HG03097 (cell line): ENCODE data around the gene OGFOD3.

ENCODE experiments used
- ATAC-seq: cut with Tn5 transposase; IDR thresholded peaks from one replicate; pipeline ENCODE4 v1.9.1; 2021; ENCODE audit not compliant: unreplicated experiment, low FRiP score

The OGFOD3 gene

GRCh38 chr17:82410014-82410716 lies 8.2 kb downstream of the OGFOD3 start:
- no peak for ATAC-seq

- ATAC-seq: no peak
Measured at GRCh38 chr17:82408938-82409318, 9.5 kb downstream of the OGFOD3 start.

- no peak for ATAC-seq
Measured at GRCh38 chr17:82408288-82408937, 10.0 kb downstream of the OGFOD3 start.

GRCh38 chr17:82407255-82407654 lies 11.1 kb downstream of the OGFOD3 start:
- no peak for ATAC-seq

GRCh38 chr17:82406131-82406671 lies 12.2 kb downstream of the OGFOD3 start:
- ATAC-seq: no peak

GRCh38 chr17:82405051-82405450 lies 13.3 kb downstream of the OGFOD3 start:
- ATAC-seq: no peak

- no peak for ATAC-seq
Measured at GRCh38 chr17:82403662-82404660, 14.4 kb downstream of the OGFOD3 start.

GRCh38 chr17:82402865-82403264 lies 15.5 kb downstream of the OGFOD3 start:
- peak; percentile 55 for ATAC-seq

GRCh38 chr17:82400830-82401229 lies 17.6 kb downstream of the OGFOD3 start:
- no peak for ATAC-seq

GRCh38 chr17:82400206-82400605 lies 18.2 kb downstream of the OGFOD3 start:
- no peak for ATAC-seq

- no peak for ATAC-seq
Measured at GRCh38 chr17:82399601-82400101, 18.7 kb downstream of the OGFOD3 start.

- ATAC-seq: no peak
Measured at GRCh38 chr17:82399041-82399441, 19.3 kb downstream of the OGFOD3 start.

GRCh38 chr17:82397449-82398335 lies 20.7 kb downstream of the OGFOD3 start:
- no peak for ATAC-seq

- ATAC-seq: no peak
Measured at GRCh38 chr17:82396601-82397435, 21.6 kb downstream of the OGFOD3 start.

GRCh38 chr17:82394278-82394677 lies 24.1 kb downstream of the OGFOD3 start:
- no peak for ATAC-seq

GRCh38 chr17:82392941-82393340 lies 25.4 kb downstream of the OGFOD3 start:
- no peak for ATAC-seq

GRCh38 chr17:82392209-82392920 lies 26.0 kb downstream of the OGFOD3 start:
- no peak for ATAC-seq

GRCh38 chr17:82391496-82392066 lies 26.8 kb downstream of the OGFOD3 start:
- ATAC-seq: no peak
